Measurements from ENCODE around the gene ABCA5.

ABCA5 gene

GRCh38 chr17:69269131-69269998 is 57.6 kb downstream of the ABCA5 start:
- H3K4me3 ChIP-seq (ENCODE audit: control insufficient read depth, low read depth, low read length): no peak overlapping the region
- peak; percentile 62 for DNase-seq (ENCODE audit: low read depth)
- TF ChIP-seq, protein P1, sequence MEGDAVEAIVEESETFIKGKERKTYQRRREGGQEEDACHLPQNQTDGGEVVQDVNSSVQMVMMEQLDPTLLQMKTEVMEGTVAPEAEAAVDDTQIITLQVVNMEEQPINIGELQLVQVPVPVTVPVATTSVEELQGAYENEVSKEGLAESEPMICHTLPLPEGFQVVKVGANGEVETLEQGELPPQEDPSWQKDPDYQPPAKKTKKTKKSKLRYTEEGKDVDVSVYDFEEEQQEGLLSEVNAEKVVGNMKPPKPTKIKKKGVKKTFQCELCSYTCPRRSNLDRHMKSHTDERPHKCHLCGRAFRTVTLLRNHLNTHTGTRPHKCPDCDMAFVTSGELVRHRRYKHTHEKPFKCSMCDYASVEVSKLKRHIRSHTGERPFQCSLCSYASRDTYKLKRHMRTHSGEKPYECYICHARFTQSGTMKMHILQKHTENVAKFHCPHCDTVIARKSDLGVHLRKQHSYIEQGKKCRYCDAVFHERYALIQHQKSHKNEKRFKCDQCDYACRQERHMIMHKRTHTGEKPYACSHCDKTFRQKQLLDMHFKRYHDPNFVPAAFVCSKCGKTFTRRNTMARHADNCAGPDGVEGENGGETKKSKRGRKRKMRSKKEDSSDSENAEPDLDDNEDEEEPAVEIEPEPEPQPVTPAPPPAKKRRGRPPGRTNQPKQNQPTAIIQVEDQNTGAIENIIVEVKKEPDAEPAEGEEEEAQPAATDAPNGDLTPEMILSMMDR (conservative IDR thresholded peaks at IDR 0.05; ENCODE audit: control insufficient read depth, insufficient read depth, low read depth, low read length): no peak

DNA sequence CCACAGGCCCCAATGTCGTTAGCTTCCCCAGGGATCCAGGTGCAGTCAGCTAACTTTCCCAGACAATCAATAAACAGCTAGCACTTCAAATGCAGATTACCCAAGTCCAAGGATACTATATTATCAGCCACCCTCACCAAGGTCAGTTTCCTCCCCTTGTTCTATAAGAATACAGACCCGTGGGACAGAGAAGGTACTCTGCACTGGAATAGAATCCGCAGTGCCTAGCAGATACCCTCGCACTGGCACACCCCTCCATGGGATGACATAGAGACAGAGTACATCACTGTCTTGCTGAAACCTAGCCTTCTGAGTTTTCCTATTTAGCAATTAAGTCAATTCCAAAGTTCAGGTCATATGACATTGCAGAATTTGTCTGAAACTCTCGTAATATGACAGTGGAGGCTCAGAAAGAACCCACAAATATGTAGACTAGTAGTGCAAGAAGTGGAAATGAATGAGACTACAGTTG is 58.4 kb downstream of the ABCA5 start:
- TF ChIP-seq, protein P1 (conservative IDR thresholded peaks at IDR 0.05; ENCODE audit: control insufficient read depth, insufficient read depth, low read depth, low read length): no peak
- no peak for DNase-seq (ENCODE audit: low read depth)
- H3K4me3 ChIP-seq (ENCODE audit: control insufficient read depth, low read depth, low read length): no peak overlapping the region

GRCh38 chr17:69267219-69267618 is 59.7 kb downstream of the ABCA5 start:
- H3K4me3 ChIP-seq (ENCODE audit: control insufficient read depth, low read depth, low read length): no peak overlapping the region
- TF ChIP-seq, protein P1 (conservative IDR thresholded peaks at IDR 0.05; ENCODE audit: control insufficient read depth, insufficient read depth, low read depth, low read length): no peak
- no peak for DNase-seq (ENCODE audit: low read depth)

GRCh38 chr17:69265873-69266272 is 61.1 kb downstream of the ABCA5 start:
- DNase-seq (ENCODE audit: low read depth): no peak
- TF ChIP-seq, protein P1 (conservative IDR thresholded peaks at IDR 0.05; ENCODE audit: control insufficient read depth, insufficient read depth, low read depth, low read length): no peak
- no peak overlapping the region for H3K4me3 ChIP-seq (ENCODE audit: control insufficient read depth, low read depth, low read length)

GRCh38 chr17:69254187-69254586 is 72.7 kb downstream of the ABCA5 start:
- no peak overlapping the region for H3K4me3 ChIP-seq (ENCODE audit: control insufficient read depth, low read depth, low read length)
- DNase-seq (ENCODE audit: low read depth): peak; percentile 29
- TF ChIP-seq, protein P1 (conservative IDR thresholded peaks at IDR 0.05; ENCODE audit: control insufficient read depth, insufficient read depth, low read depth, low read length): no peak

DNA sequence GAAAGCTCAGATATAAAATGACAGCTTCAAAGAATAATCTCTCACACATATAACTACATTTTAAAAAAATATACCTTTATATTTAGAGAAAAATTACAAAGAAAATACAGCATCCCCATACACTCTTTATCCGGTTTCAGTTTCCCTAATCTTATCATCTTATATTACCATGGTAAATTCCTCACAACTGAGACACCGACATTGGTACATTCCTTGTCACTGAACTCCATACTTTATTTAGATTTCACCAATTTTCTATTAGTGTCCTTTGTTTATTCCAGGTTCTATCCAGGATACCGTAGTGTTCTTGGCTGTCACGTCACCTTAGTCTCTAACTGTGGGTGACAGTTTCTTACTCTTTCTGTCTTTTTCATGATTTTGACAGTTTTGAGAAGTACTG is 76.3 kb downstream of the ABCA5 start:
- no peak for DNase-seq (ENCODE audit: low read depth)

More for the DNA sequence above, 76.3 kb downstream of the ABCA5 start:
- TF ChIP-seq, protein P1 (conservative IDR thresholded peaks at IDR 0.05; ENCODE audit: control insufficient read depth, insufficient read depth, low read depth, low read length): no peak
- no peak overlapping the region for H3K4me3 ChIP-seq (ENCODE audit: control insufficient read depth, low read depth, low read length)
